ENCODE measurements around the gene TMEM168.

TMEM168 gene

GRCh38 chr7:112752576-112752975, 37.6 kb downstream of the TMEM168 start:
- TF ChIP-seq PPARA (CRISPR knock-in tag; IDR thresholded peaks at IDR 0.05; ENCODE audit: borderline replicate concordance) = no peak
- TF ChIP-seq, protein P1, sequence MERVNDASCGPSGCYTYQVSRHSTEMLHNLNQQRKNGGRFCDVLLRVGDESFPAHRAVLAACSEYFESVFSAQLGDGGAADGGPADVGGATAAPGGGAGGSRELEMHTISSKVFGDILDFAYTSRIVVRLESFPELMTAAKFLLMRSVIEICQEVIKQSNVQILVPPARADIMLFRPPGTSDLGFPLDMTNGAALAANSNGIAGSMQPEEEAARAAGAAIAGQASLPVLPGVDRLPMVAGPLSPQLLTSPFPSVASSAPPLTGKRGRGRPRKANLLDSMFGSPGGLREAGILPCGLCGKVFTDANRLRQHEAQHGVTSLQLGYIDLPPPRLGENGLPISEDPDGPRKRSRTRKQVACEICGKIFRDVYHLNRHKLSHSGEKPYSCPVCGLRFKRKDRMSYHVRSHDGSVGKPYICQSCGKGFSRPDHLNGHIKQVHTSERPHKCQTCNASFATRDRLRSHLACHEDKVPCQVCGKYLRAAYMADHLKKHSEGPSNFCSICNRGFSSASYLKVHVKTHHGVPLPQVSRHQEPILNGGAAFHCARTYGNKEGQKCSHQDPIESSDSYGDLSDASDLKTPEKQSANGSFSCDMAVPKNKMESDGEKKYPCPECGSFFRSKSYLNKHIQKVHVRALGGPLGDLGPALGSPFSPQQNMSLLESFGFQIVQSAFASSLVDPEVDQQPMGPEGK (CRISPR knock-in tag; IDR thresholded peaks at IDR 0.05; ENCODE audit: borderline replicate concordance) = no peak
- TF ChIP-seq TOX (CRISPR knock-in tag; IDR thresholded peaks at IDR 0.05; ENCODE audit: borderline replicate concordance) = no peak
- TF ChIP-seq ZNF70 (CRISPR knock-in tag; IDR thresholded peaks at IDR 0.05) = no peak
- TF ChIP-seq GLIS3 (CRISPR knock-in tag; IDR thresholded peaks at IDR 0.05) = no peak
- no peak for TF ChIP-seq ESRRG (CRISPR knock-in tag; IDR thresholded peaks at IDR 0.05)
- TF ChIP-seq ISL1 (CRISPR knock-in tag; IDR thresholded peaks at IDR 0.05) = no peak
- TF ChIP-seq RARB (CRISPR knock-in tag; IDR thresholded peaks at IDR 0.05) = no peak
- TF ChIP-seq, protein P2, sequence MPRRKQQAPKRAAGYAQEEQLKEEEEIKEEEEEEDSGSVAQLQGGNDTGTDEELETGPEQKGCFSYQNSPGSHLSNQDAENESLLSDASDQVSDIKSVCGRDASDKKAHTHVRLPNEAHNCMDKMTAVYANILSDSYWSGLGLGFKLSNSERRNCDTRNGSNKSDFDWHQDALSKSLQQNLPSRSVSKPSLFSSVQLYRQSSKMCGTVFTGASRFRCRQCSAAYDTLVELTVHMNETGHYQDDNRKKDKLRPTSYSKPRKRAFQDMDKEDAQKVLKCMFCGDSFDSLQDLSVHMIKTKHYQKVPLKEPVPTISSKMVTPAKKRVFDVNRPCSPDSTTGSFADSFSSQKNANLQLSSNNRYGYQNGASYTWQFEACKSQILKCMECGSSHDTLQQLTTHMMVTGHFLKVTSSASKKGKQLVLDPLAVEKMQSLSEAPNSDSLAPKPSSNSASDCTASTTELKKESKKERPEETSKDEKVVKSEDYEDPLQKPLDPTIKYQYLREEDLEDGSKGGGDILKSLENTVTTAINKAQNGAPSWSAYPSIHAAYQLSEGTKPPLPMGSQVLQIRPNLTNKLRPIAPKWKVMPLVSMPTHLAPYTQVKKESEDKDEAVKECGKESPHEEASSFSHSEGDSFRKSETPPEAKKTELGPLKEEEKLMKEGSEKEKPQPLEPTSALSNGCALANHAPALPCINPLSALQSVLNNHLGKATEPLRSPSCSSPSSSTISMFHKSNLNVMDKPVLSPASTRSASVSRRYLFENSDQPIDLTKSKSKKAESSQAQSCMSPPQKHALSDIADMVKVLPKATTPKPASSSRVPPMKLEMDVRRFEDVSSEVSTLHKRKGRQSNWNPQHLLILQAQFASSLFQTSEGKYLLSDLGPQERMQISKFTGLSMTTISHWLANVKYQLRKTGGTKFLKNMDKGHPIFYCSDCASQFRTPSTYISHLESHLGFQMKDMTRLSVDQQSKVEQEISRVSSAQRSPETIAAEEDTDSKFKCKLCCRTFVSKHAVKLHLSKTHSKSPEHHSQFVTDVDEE (CRISPR knock-in tag; IDR thresholded peaks at IDR 0.05) = no peak
- no peak for TF ChIP-seq TCF4 (CRISPR knock-in tag; IDR thresholded peaks at IDR 0.05; ENCODE audit: borderline replicate concordance)
- no peak for TF ChIP-seq ZFP30 (CRISPR knock-in tag; IDR thresholded peaks at IDR 0.05)
- TF ChIP-seq ZC3H10 (CRISPR knock-in tag; IDR thresholded peaks at IDR 0.05) = no peak
- TF ChIP-seq ARNTL (CRISPR knock-in tag; IDR thresholded peaks at IDR 0.05; ENCODE audit: borderline replicate concordance, low read depth) = no peak
- TF ChIP-seq SNAI2 (CRISPR knock-in tag; IDR thresholded peaks at IDR 0.05) = no peak
- TF ChIP-seq BACH2 (CRISPR knock-in tag; IDR thresholded peaks at IDR 0.05; ENCODE audit: borderline replicate concordance) = no peak
- no peak for TF ChIP-seq CREB5 (CRISPR knock-in tag; IDR thresholded peaks at IDR 0.05; ENCODE audit: low read depth)
- TF ChIP-seq CSRNP3 (CRISPR knock-in tag; IDR thresholded peaks at IDR 0.05) = no peak
- no peak for TF ChIP-seq OSR1 (CRISPR knock-in tag; IDR thresholded peaks at IDR 0.05)
- no peak for TF ChIP-seq ZFP3 (CRISPR knock-in tag; IDR thresholded peaks at IDR 0.05)
- TF ChIP-seq CSDC2 (CRISPR knock-in tag; IDR thresholded peaks at IDR 0.05) = no peak
- no peak for ATAC-seq

DNA sequence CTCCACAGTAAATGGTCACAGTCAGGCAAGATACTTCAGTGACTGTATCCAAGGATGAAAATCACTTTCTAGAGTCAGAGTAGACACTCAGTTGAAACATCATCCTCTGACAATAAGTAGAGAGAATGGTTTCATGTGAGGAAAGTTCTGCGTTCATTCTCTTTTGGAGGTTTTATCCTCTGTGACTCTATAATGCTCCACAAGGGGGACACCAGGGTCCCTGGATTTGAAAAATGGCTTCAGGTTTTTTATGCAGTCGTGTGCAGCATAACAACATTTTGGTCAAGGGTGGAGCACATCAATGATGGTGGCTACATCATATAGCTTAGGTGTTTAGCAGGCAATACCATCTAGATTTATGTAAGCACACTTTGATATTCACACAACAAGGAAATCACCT, 40.4 kb downstream of the TMEM168 start:
- TF ChIP-seq, protein P1 (CRISPR knock-in tag; IDR thresholded peaks at IDR 0.05; ENCODE audit: borderline replicate concordance) = no peak
- no peak for TF ChIP-seq ZNF565 (CRISPR knock-in tag; conservative IDR thresholded peaks at IDR 0.05; ENCODE audit: low read depth)
- TF ChIP-seq TOX (CRISPR knock-in tag; IDR thresholded peaks at IDR 0.05; ENCODE audit: borderline replicate concordance) = no peak
- no peak for TF ChIP-seq CSRNP3 (CRISPR knock-in tag; IDR thresholded peaks at IDR 0.05)
- TF ChIP-seq ESRRG (CRISPR knock-in tag; IDR thresholded peaks at IDR 0.05) = no peak
- TF ChIP-seq ISL1 (CRISPR knock-in tag; IDR thresholded peaks at IDR 0.05) = no peak
- TF ChIP-seq GLIS3 (CRISPR knock-in tag; IDR thresholded peaks at IDR 0.05) = no peak
- TF ChIP-seq ZFP30 (CRISPR knock-in tag; IDR thresholded peaks at IDR 0.05) = no peak
- TF ChIP-seq ARNTL (CRISPR knock-in tag; IDR thresholded peaks at IDR 0.05; ENCODE audit: borderline replicate concordance, low read depth) = no peak
- ATAC-seq = no peak
